ENCODE data around the gene TSPAN2. TPM values are rescaled to one million over a fixed set of nuclear protein-coding genes. Genes with fewer than 3 reads are reported as not detected.

Gene TSPAN2
- total RNA-seq (10 to 100 TPM in 1 of 9 donors, 1 to 10 TPM in 8; 4.6 to 10.6 (median 7.1) TPM), polyA plus RNA-seq (1 to 10 TPM; 2.8 to 3.4 TPM)
- long read RNA-seq, donor 1, transcript TSPAN2-202 (8 exons, 3,177 nt) = major isoform, 9 of 12 reads
- long read RNA-seq, donor 1, partial matches to known transcripts = 1 of 12 reads
- long read RNA-seq, donor 1, other reads (novel, unspliced or antisense) = 1 of 12 reads
- long read RNA-seq, donor 2, transcript TSPAN2-203 (7 exons, 671 nt) = minor isoform, 6 of 32 reads
- long read RNA-seq, donor 2, transcript TSPAN2-202 (8 exons, 3,177 nt) = major isoform, 22 of 32 reads
- long read RNA-seq, donor 2, partial matches to known transcripts = 0 of 32 reads
- long read RNA-seq, donor 2, other reads (novel, unspliced or antisense) = 4 of 32 reads
- long read RNA-seq, donor 3, transcript TSPAN2-202 (8 exons, 3,177 nt) = major isoform, 8 of 8 reads
- long read RNA-seq, donor 3, partial matches to known transcripts = 0 of 8 reads
- long read RNA-seq, donor 3, other reads (novel, unspliced or antisense) = 0 of 8 reads

GRCh38 chr1:115089420-115090185, at the start of gene TSPAN2:
TSPAN2 (minus strand) TSS chr1:115089503; CDS start chr1:115089432, 71 bp downstream.
- ATAC-seq = peak; percentile 84 to 93 (median 90)
- H3K27ac ChIP-seq = peak within 1 kb of the TSS; percentile 37 to 93 (median 78)
- peaks cover 0 to 9% (median 0%) of the 10 kb centered on the region in 9 donors for H3K27me3 ChIP-seq
- peak; percentile 78 to 92 (median 83) for DNase-seq
- H3K9me3 ChIP-seq = no peaks in the 10 kb centered on the region
- intact Hi-C loops (cut with DNase I) = no loop called here
- peaks cover 0 to 43% (median 13%) of the 10 kb centered on the region in 12 donors for H3K4me1 ChIP-seq
- H3K4me3 ChIP-seq = peak within 1 kb of the TSS; percentile 51 to 92 (median 68)
- TF ChIP-seq CTCF (IDR thresholded peaks at IDR 0.05) (peak in 8 of 12 donors; percentile 26 to 60 (median 39)), POLR2A (IDR thresholded peaks at IDR 0.05) (no peak)
- no peaks in the 10 kb centered on the region for H3K36me3 ChIP-seq
- 0 to 3% (median 1%) methylated on average over 13 to 68 of the region's 68 CpGs for WGBS, 4 donors

GRCh38 chr1:115138973-115139372, 49.7 kb upstream of the TSPAN2 start:
- 5 to 6% (median 5%) methylated on average over 13 of the region's 13 CpGs for WGBS, 4 donors
- Histone ChIP-seq H3K9me3 (no peaks in the 10 kb centered on the region), H3K27me3 (no peaks in the 10 kb centered on the region), H3K36me3 (no peaks in the 10 kb centered on the region), H3K4me1 (peaks cover 0 to 38% (median 13%) of the 10 kb centered on the region in 12 donors), H3K27ac (peak overlapping the region in 6 of 12 donors; percentile 18 to 60 (median 30)), H3K4me3 (no peak overlapping the region)
- peak; percentile 81 to 93 (median 88) for TF ChIP-seq CTCF (IDR thresholded peaks at IDR 0.05)
- no peak for TF ChIP-seq POLR2A (IDR thresholded peaks at IDR 0.05)
- intact Hi-C loops (cut with DNase I) = loop anchor here (1.0 to 10.0 kb wide), 14 partner anchors 143 to 636 kb away; partner anchors contain the start of genes NGF (in 2 of the 10) and CASQ2 (in 1 of the 10)
- DNase-seq (peak; percentile 84 to 94 (median 89)), ATAC-seq (peak; percentile 89 to 96 (median 92))

- ATAC-seq (no peak), DNase-seq (no peak)
- TF ChIP-seq CTCF (IDR thresholded peaks at IDR 0.05) = no peak
- TF ChIP-seq POLR2A (IDR thresholded peaks at IDR 0.05) = no peak
- WGBS, 4 donors = 65 to 80% (median 70%) methylated on average over 6 of the region's 6 CpGs
- H3K9me3 ChIP-seq = no peaks in the 10 kb centered on the region
- no peak overlapping the region for H3K4me3 ChIP-seq
- no peaks in the 10 kb centered on the region for H3K27me3 ChIP-seq
- H3K4me1 ChIP-seq = peaks cover 0 to 42% (median 13%) of the 10 kb centered on the region in 12 donors
- H3K27ac ChIP-seq = no peak overlapping the region
- intact Hi-C loops (cut with DNase I) = loop anchor here (1.0 to 10.0 kb wide), 14 partner anchors 144 to 637 kb away; partner anchors contain the start of genes NGF (in 2 of the 10) and CASQ2 (in 1 of the 10)
- no peaks in the 10 kb centered on the region for H3K36me3 ChIP-seq
Measured at GRCh38 chr1:115138271-115138670, 49.0 kb upstream of the TSPAN2 start.

All from heart left ventricle (tissue), 16 donors.